Measurements from ENCODE around the gene TCF7L2.

Gene TCF7L2

DNA sequence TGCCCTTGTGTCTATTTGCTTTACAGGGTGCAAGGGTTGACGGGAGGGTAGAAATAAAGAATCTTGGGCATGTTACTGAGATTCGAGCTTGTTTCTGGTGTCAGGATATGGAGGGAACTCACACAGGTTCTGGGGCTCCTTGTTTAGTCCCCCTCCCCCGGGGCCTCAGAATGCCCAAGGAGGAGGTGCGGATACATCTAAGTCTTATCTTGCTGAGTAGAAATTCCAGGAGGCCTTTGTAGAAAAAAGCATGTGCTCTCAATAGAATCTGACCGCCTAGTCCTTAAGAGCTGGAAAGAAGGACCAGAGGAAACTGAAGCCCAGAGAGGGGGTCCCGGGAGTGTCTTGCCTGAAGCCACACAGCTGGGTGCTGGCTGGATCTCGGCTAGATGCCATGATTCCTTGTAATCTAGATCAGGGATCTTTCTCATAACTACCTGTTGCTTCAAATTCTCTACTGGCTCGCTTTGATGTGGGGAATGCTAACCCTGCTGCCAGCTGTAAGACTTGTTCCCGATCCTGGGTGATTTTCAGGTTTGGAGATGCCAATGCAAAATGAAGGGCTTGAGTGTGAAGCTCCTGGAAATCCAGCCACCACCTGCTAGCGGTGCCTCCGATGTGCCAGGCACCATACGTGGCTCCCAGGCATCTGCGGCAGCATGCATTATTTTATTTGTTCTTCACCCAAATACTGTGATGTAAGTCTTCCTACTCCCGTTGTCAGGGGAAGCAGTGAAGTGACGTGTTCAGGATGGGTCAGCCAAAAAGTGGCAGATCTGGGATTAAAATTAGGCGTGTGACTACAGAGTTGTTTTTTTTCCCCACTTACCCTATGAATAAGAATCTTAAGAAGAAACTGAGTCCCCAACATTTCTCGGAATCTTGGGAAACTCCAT lies 226.0 kb downstream of the TCF7L2 start:
- no peak for DNase-seq (ENCODE audit: low read depth in 2 of 3, low spot score in 2 of 3)

GRCh38 chr10:113176652-113177155 lies 226.7 kb downstream of the TCF7L2 start:
- no peak for DNase-seq (ENCODE audit: low read depth in 2 of 3, low spot score in 2 of 3)

DNA sequence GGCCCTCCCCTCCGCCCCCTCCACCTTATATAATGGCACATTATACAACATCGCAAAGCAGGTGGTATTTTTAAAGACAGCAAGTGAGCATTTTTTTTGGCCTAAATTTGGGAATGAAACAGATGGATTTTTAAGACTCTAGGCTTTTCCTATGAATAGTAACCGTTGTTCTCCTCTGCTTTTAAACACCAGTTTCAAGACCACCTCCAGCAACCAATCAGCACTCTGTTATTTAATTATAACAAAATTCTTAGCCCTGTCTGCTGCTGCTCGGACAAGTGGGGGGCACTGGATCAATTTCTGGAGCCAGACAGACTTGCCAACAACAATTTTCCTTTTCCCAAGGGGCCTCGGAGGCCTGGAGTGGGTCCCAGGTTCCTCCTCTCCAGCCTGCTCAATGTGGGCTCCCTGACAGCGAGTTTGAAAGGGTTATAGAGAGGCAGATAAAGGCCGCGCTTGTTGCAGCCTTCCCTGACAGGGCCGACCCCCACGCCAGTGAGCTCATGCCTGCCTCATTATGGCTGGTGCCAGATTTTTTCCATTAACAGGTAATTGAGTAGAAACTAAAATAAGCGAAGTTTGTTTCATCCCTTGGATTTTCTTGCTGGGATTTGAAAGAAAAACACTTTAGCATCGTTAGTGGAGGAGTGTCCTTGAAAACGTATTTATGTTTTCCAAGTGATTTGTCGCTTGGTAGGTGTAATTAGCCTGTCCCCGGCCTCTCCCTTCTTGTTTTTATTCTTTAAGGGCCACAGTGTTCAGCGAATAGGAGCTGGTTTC lies 227.3 kb downstream of the TCF7L2 start:
- DNase-seq (ENCODE audit: low read depth in 2 of 3, low spot score in 2 of 3), result no peak

GRCh38 chr10:113177936-113178335 lies 227.9 kb downstream of the TCF7L2 start:
- DNase-seq (ENCODE audit: low read depth in 2 of 3, low spot score in 2 of 3), result no peak

- DNase-seq (ENCODE audit: low read depth in 2 of 3, low spot score in 2 of 3), result no peak
Measured at GRCh38 chr10:113178771-113179170, 228.7 kb downstream of the TCF7L2 start.

DNA sequence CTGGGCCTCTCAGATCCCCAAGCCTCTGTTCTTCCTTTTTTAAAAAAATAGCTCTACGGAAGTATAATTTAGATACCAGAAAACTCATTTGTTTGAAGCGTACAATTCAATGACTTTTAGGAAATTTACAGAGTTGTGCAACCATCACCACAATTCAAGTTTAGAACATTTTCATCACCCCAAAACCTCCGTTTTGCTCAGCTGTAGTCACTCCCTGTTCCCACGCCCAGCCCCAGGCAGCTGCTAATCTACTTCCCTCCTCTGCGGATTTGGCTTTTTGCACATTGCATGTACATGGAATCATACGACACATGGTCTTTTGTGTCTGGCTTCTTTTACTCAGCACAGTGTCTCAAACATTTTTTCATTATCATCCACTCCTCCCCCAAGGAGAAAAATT lies 229.2 kb downstream of the TCF7L2 start:
- no peak for DNase-seq (ENCODE audit: low read depth in 2 of 3, low spot score in 2 of 3)

DNA sequence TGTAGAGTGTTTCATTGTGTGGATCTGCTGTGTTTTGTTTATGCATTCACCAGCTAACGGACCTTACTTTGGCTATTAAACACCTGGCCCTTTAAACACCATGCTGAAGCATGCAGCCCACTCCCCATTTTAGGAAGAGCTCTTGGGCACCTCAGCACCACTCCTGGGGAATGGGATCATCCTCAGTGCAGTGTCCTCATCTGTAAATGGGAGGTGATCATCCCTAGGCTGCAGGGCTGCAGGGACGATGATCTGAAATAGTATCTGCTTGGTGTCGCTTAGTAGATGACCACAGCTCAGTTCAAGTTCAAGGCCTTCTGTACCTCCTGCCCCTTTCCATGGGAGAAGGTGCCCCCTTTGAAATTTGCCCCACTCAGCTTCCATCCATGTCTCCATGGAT lies 229.9 kb downstream of the TCF7L2 start:
- DNase-seq (ENCODE audit: low read depth in 2 of 3, low spot score in 2 of 3), result no peak

DNA sequence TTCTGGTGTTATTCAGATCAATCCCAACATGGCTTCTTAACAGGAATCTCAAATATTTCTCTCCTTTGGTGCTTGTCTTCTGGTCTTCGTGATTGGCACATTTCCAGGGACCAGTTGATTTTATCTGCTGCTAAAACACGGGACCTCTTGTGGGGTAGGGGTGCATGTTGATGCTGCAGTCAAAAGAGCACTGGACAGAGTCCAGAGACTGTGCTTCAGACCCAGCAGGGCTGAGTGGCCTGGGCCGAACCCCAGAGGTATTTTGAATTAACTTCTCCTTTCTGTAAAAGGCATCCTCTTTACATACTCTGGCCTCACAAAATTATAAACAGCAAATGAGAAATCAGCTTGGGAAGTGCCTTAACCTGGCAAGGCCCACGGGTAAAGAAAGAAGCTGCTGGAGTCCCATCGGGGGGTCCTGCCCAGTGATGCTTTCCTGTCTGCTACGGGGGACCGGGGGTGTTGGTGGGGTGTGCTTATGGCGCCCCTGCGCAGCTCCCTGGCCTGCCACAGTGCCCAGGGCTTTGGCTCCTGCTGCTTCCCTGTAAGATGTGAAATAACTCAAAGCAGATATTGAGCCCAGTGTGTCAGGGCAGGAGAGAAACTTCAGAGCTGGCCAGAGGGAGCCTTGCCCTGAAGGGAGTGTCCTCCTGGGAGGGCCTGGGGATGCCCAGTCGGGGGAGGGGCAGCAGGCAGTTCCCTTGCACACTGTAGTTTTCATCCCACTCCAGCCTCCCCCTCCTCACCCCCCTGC lies 230.5 kb downstream of the TCF7L2 start:
- DNase-seq (ENCODE audit: low read depth in 2 of 3, low spot score in 2 of 3), result no peak

- DNase-seq (ENCODE audit: low read depth in 2 of 3, low spot score in 2 of 3), result no peak
Measured at GRCh38 chr10:113182154-113182553, 232.1 kb downstream of the TCF7L2 start.

DNA sequence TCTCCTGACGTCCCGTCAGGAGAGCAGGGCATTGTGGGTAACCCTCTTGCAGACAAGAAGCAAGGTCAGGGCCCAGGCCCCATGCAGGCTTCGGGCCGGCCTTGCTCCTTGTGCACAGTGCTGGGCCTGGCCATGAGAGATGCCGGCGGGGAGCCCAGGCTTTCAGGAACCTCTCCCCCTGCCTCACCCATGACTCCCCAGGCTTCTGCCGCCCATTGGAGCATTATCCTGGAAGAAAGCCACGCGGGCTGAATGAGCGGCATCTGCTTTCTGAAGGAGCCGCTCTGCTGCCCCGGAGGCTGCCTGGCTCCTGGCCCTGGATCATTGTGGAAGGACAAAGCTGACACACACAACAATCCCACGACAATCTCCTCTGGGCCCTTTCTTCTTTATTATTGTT lies 233.5 kb downstream of the TCF7L2 start:
- DNase-seq (ENCODE audit: low read depth in 2 of 3, low spot score in 2 of 3), result no peak

DNA sequence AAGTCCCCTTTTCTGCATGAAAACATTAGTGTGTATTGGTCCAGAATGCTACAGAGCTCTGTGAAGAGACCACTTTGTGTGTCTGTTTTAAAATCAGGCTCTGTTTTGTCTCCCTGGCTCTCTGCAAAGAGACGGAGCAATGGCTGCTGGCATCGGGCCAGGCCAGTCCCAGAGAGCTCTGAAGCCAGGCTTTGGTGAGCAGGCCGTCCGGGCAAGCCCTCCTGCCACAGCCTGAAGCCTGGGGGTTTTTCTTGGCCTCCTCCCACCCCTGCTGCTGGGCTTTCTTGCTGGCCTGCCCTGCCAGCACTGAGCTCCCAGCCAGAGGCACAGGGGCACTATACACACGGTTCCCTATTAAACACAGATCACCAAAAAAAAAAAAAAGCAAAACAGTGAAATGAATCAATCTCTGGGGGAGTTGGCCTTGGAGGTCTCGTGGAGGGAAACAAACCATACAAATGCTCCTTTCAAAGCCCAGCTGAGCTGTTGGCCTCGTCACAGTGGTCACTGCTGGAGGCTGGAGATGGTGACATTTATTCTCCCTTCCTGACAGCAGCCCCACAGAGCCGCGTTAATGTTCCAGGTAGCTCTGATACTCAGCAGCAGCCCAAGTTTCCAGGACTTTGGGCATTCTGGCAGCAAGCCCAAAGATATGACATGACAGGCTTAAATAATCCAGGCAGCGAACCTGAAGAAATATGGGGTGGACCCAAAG lies 237.2 kb downstream of the TCF7L2 start:
- DNase-seq (ENCODE audit: low read depth in 2 of 3, low spot score in 2 of 3), result no peak

- DNase-seq (ENCODE audit: low read depth in 2 of 3, low spot score in 2 of 3), result no peak
Measured at GRCh38 chr10:113199459-113199858, 249.4 kb downstream of the TCF7L2 start.

- no peak for DNase-seq (ENCODE audit: low read depth in 2 of 3, low spot score in 2 of 3)
Measured at GRCh38 chr10:113202011-113202410, 252.0 kb downstream of the TCF7L2 start.

DNA sequence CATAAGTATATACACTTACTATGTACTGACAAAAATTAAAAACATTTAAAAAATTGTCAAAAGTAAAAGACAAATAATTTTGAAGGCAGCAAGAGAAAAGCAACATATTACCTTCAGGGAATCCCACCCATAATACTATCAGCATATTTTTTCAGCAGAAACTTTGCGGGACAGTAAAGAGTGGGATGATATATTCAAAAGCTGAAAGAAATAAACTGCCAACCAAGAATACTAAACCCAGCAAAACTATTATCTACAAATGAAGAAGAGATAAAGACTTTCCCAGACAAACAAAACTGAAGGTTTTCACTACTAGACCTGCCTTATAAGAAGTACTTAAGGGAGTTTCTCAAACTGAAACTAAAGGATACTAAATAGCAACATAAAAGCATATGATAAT lies 257.9 kb downstream of the TCF7L2 start:
- no peak for DNase-seq (ENCODE audit: low read depth in 2 of 3, low spot score in 2 of 3)

DNA sequence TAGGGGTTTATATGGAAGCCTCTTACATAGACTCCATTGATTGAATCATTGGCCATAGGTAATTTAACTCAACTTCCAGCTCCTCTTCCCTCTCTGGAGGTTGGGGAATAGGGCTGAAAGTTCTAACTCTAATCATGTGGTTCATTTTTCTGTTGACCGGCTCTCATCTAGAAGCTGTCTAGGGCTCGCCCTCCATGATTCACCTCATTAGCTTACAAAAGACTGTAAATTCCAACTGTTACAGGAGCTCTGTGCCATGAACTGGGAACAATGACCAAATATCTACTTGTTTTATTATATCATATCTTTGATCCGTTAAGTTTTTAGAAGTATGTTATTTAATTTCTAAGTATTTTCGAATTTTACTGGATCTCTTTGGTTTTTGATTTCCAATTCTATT lies 263.0 kb downstream of the TCF7L2 start:
- DNase-seq (ENCODE audit: low read depth in 2 of 3, low spot score in 2 of 3), result no peak

GRCh38 chr10:113214331-113214730 lies 264.3 kb downstream of the TCF7L2 start:
- no peak for DNase-seq (ENCODE audit: low read depth in 2 of 3, low spot score in 2 of 3)

GRCh38 chr10:113216102-113216501 lies 266.1 kb downstream of the TCF7L2 start:
- DNase-seq (ENCODE audit: low read depth in 2 of 3, low spot score in 2 of 3), result no peak
